Posterior vena cava (tissue), 2 donors: ENCODE results near the gene DNAJC7. TPM values are rescaled to one million over a fixed set of nuclear protein-coding genes. Genes with fewer than 3 reads are reported as not detected.

Experiments used
- DNase-seq: peaks from one replicate; pipeline ENCODE4 v3.0.0-alpha.2; 2020; ENCODE audit warnings: low spot score
- intact Hi-C, 2 donors: fragments of 100-400 bp; cut with DNase I; formaldehyde crosslinking; loops; one replicate each; pipeline versions ENCODE4 v1.14.1 to v1.14.2; 2022 to 2023
- long read RNA-seq, 2 donors: library from polyadenylated mRNA; unstranded; transcript quantifications; one replicate each; pipeline ENCODE4 v2.0.0, GENCODE V29; 2020 to 2021
- total RNA-seq, 2 donors: library from RNA; stranded (reverse); fragmentation: NEBNext Ultra II Directional; extraction: Animal tissue kit (Norgen Biotek cat#: 25700); gene quantifications; one replicate each; pipeline ENCODE4 v1.2.1, GENCODE V29; 2021
- donor health status: DM: yes; HTN: yes; CAD: no.
- donor health status: DM: yes; HTN: yes; CAD: no.

Gene DNAJC7
- 10 to 100 TPM; 57.0 TPM for total RNA-seq
- long read RNA-seq, donor 1, transcript DNAJC7-203 (14 exons, 2,022 nt) = major isoform, 5 of 19 reads
- long read RNA-seq, donor 1, partial matches to known transcripts = 3 of 19 reads
- long read RNA-seq, donor 1, other reads (novel, unspliced or antisense) = 10 of 19 reads
- long read RNA-seq, donor 2, transcript DNAJC7-203 (14 exons, 2,022 nt) = major isoform, 42 of 95 reads
- long read RNA-seq, donor 2, partial matches to known transcripts = 35 of 95 reads
- long read RNA-seq, donor 2, other reads (novel, unspliced or antisense) = 18 of 95 reads

DNA sequence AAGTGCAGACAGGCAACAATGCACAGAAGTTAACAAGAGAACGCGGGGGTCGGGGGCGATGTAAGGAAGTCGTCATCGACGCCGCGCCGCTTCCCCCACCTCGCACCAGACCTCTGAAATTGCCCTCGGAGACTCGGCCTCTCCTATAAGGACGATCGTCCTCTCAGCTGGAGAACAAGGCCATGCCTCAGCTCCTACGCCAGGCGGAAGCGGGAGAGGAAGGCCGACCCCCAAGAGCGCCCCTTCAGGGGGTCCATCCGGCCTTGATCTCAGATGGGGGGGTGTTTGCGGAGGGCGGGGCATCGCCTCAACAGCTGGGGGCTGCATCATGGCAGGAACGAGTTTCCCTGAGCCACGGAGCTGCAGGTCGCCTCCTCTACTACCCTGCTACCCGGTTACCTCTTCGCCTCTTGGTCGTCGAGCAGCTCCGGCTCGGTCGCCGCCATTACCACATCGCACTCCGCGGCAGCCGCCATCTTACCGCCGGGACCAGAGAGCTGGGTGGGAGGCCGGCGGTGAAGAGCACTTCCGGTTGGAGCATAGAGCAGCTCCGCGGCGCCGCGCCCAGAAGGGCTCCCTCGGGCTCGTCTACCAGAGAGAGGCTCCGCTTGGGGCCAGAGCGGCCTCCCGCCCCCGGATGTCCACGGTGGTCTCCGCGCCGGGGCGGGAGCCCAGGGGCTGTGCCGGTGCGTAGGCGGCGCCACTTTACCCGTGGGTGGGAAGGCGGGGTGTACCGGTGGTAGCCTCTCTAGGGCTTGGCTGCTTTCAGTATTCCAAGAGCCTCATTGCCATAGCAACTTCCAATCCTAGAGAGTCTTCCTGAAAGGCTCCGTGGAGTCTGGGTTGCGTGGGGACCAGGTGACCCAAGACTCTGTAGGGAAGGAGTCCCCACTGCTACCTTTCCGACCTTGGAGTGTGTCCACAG, at the start of gene DNAJC7:
DNAJC7 (minus strand) TSS at position 499 of the 925 bp plus-strand sequence; CDS start at position 476, 23 bp downstream.
- intact Hi-C loops = loop anchor here in 1 of 2 donors (5.0 kb wide), 1 partner anchor 1980 kb away; no protein-coding TSS in a partner anchor

DNA sequence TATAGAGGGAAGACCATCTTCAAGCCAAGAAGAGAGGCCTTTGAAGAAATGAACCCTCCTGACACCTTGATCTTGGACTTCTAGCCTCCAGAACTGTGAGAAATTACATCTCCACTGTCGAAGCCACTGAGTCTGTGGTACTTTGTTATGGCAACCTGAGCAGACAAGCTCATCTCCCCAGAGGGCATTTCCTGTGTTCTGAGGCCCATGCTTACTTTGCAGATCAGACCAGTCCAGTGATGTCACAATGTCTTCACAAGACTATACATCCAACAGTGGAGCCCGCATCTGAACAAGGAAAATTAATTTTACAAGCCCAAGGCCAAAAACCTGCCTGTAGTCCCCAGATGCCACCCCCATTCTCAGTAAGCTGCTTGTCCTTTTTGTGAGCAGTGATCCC, 48.0 kb upstream of the DNAJC7 start:
- intact Hi-C loops = loop anchor here in 1 of 2 donors (5.0 kb wide), 1 partner anchor 847 kb away; no protein-coding TSS in a partner anchor
- DNase-seq = no peak

More for the DNA sequence above, at the start of gene DNAJC7:
- DNase-seq = peak; percentile 98

- intact Hi-C loops = no loop called here
These were observed 45.4 kb upstream of the DNAJC7 start for GRCh38 chr17:42062681-42063080.

DNA sequence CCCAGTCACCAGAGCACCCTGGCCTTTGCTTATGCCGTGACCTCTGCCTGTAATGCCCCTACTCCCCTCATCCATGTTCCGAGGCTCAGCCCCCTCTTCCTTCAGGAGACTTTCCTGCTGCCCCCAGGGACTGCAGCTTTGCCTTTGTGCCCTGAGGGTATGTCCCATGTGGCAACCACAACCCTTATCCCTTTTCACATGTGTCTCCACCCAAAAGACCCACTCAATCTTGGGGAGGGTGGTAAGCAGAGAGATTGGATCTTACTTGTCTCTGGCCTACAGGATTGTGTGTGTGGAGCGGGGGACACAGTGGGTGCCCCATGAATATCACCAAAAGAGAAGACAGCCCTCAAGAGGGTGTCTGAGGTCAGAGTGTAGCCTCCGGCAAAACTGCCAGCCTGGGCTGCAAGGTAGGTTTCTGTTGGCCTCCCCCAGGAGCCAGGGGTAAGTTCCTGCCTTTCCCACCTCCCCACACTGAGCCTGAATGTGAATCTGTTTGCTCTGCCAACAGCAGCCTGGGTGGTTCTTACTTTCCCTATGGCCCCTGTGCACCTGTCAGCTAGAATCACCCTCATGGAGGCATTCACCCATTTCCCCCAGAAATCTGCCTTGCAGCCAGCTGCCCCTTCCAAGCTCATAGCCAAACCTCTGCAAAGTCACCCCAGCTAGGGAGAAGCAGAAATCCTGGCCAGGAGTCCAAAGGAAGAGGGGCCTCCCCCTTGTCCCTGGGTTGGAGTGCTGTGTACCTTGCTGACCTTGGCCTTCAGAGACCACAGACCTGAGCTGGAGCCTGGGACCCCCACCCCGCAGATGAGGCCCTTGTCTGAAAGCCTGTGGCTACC, 44.6 kb upstream of the DNAJC7 start:
- intact Hi-C loops = no loop called here

More at GRCh38 chr17:42062681-42063080, 45.4 kb upstream of the DNAJC7 start:
- DNase-seq = no peak

DNA sequence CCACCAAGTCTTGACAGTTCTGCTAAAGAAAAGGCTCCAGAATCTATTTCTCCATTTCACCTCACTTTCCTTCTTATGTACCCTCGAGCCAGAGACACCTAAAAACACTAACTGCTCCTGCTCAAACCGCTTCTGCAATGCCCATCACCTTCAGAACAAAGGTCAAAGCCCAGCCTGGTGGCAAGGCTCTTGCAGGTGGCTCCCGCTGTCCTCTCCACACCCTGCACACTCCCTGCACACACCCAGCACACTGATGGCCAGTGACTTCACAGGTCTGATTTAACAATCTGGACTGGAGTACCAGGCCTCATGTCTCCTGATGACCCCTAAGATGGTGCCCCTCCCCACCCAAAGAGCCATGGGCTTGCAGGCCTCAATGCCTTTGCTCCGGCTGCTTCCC, 43.0 kb upstream of the DNAJC7 start:
- DNase-seq = no peak
- intact Hi-C loops = no loop called here

More for the DNA sequence above, 44.6 kb upstream of the DNAJC7 start:
- no peak for DNase-seq

GRCh38 chr17:42059815-42060214, 42.6 kb upstream of the DNAJC7 start:
- DNase-seq = no peak
- intact Hi-C loops = loop anchor here in 1 of 2 donors (5.0 kb wide), 1 partner anchor 108 kb away; no protein-coding TSS in a partner anchor

DNA sequence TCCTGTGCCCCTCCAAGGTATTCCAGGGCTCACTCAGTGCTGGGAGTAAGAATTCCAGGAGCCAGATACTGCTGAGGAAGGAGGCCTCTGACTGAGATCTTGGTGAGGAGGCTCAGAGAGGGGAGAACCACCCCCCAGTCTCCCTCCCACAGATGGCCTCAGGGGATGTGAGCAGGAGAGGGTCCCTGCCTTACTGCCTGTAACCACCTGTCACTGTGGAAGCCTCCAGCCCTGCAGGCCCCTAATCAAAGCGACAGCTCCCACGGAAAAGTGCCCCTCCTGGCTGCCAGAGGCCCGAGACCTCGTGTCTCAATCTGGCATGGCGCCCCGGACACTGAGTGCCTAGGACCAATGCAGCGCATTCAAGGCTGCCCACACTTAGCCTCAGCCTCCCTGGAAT, 40.8 kb upstream of the DNAJC7 start:
- intact Hi-C loops = loop anchor here in 1 of 2 donors (5.0 kb wide), 1 partner anchor 106 kb away; no protein-coding TSS in a partner anchor
- no peak for DNase-seq

DNA sequence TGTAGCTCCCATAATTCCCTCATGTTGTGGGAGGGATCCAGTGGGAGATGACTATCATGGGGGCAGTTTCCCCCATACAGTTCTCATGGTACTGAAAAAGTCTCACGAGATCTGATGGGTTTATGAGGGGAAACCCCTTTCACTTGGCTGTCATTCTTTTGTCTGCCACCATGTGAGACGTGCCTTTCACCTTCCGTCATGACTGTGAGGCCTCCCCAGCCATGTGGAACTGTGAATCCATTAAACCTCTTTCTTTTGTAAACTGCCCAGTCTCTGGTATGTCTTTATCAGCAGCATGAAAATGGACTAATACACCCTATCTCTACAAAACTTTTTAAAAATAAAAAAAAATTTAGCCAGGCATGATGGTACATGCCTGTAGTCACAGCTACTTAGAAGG, 39.4 kb upstream of the DNAJC7 start:
- DNase-seq = no peak
- intact Hi-C loops = loop anchor here in 1 of 2 donors (5.0 kb wide), 1 partner anchor 104 kb away; no protein-coding TSS in a partner anchor

- intact Hi-C loops = loop anchor here in 1 of 2 donors (5.0 kb wide), 1 partner anchor 103 kb away; no protein-coding TSS in a partner anchor
- DNase-seq = no peak
These were observed 38.3 kb upstream of the DNAJC7 start for GRCh38 chr17:42055496-42055895.

DNA sequence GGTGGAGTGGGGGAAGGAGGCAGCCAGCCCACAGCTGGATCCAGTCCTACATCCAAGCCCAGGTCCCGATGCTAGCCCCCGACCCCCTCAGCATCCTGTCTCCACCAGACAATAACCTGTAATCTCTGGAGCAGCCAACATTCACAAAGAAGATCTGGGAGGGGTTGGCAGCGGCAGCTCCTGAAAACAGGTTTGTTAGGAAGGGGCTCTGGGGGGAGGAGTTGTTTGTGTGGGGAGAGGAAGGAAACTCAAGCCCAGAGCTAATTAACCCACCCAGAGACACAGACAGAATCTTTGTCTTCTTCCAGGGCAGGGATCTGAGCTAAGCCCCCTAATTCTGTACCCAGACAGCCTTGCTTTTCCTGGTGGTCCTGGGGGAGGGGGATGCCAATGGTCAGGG, 37.8 kb upstream of the DNAJC7 start:
- intact Hi-C loops = loop anchor here in 1 of 2 donors (5.0 kb wide), 1 partner anchor 103 kb away; no protein-coding TSS in a partner anchor
- DNase-seq = no peak

DNA sequence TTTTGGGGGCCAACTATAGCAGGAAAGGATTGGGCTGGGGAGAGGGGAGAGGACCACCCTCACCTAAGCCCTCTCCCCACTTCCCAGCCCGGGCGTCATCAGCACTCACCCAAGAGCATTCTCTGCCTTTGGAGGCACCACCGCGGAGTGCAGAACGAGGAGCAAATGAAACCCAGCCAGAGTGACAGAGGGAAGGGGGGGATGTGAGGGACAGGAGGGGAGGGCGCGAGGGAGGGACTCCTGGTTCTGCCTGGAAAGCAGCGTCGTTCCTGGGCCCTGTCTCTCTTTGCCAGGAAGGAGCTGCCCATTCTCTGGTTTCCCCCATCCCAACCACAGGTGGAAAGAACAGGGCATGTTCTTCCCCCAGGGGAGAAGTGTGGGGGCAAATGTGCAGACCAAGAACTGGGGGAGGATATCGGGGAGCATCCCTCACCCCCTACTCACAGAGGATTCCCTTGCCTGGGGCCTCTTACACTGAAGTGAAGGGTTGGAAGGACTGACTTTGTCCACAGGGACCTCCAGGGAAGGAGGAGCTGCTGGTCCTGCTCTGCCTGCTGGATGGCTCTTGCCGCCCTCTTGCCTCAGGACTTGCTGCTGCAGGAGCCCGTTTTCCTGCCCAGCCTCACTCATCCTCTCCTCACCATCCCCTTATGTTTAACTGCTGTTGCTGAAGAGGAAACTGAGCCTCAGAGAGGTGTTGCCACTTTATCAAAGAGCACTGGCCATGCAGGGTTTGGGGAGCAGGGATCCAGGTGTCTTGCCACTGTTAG, 36.7 kb upstream of the DNAJC7 start:
- intact Hi-C loops = no loop called here

DNA sequence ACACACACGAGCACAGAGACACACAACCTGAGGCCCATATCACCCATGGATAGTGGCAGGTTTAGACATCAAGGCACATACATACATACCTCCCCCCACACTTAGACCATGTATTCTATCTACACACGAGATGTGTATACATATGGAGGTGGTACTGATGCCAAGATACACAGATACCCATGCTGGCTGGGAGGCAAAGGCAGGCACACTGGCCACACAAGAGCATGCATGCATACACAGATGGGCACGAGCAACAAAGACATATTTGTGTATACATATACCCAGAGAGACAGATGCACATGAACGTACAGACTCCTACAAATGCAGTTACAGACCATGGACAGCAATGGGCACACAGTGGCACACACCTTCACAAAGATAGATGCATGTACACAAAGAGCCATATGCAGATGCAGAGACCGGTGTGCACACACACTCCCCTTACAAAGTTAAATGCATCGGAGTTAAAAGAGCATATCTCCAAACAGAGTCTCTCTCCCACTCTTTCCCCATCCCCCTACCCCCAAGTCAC, 35.2 kb upstream of the DNAJC7 start:
- DNase-seq = no peak
- intact Hi-C loops = no loop called here

More for the DNA sequence above, 36.7 kb upstream of the DNAJC7 start:
- DNase-seq = no peak

- intact Hi-C loops = no loop called here
- no peak for DNase-seq
These were observed 34.4 kb upstream of the DNAJC7 start for GRCh38 chr17:42051645-42052044.

- intact Hi-C loops = no loop called here
These were observed 33.8 kb upstream of the DNAJC7 start for GRCh38 chr17:42051013-42051400.

GRCh38 chr17:42050393-42051012, 33.3 kb upstream of the DNAJC7 start, which contains the start of gene C17orf113:
C17orf113 (minus strand) TSS chr17:42050601; CDS start chr17:42043376, 7,225 bp downstream.
- intact Hi-C loops = no loop called here

More at GRCh38 chr17:42051013-42051400, 33.8 kb upstream of the DNAJC7 start:
- no peak for DNase-seq

GRCh38 chr17:42049834-42050392, 32.7 kb upstream of the DNAJC7 start:
- intact Hi-C loops = no loop called here
- DNase-seq = no peak

More at GRCh38 chr17:42050393-42051012, 33.3 kb upstream of the DNAJC7 start, which contains the start of gene C17orf113:
- peak; percentile 85 for DNase-seq

- DNase-seq = no peak
- intact Hi-C loops = no loop called here
These were observed 30.1 kb upstream of the DNAJC7 start for GRCh38 chr17:42047343-42047742.
